GM13977 (cell line): Measurements from ENCODE around the gene HMX1.

Experiments used
- DNase-seq: peaks from one replicate; pipeline ENCODE4 v3.0.0; 2012; ENCODE audit warnings: low spot score
- CTCF ChIP-seq: IDR thresholded peaks from 2 replicates; pipeline ENCODE4 v1.5.1; 2012; ENCODE audit warnings: mild to moderate bottlenecking, control low read depth; ENCODE audit not compliant: insufficient read depth; ENCODE audit errors: extremely low read depth, missing control alignments
- in situ Hi-C: fragments of 300-500 bp; cut with MboI; formaldehyde crosslinking; loops from one replicate; pipeline ENCODE4 v1.12.0; 2022; ENCODE audit warnings: low sequenced_read_pairs, low pct_unique_long_range_greater_than_20kb, mixed read lengths, inconsistent platforms; ENCODE audit not compliant: unreplicated experiment

HMX1 gene

GRCh38 chr4:8869002-8869897 is 2.4 kb downstream of the HMX1 start:
- DNase-seq, result no peak
- in situ Hi-C loops, result no loop called here
- no peak for TF ChIP-seq CTCF

GRCh38 chr4:8868321-8869001 is 3.2 kb downstream of the HMX1 start:
- DNase-seq, result no peak
- in situ Hi-C loops, result no loop called here
- no peak for TF ChIP-seq CTCF

- no peak for DNase-seq
- in situ Hi-C loops, result no loop called here
- no peak for TF ChIP-seq CTCF
Measured at GRCh38 chr4:8867624-8868320, 3.9 kb downstream of the HMX1 start.

- in situ Hi-C loops, result no loop called here
- TF ChIP-seq CTCF, result no peak
- DNase-seq, result no peak
Measured at GRCh38 chr4:8866828-8867623, 4.6 kb downstream of the HMX1 start.

- no peak for DNase-seq
- in situ Hi-C loops, result no loop called here
- TF ChIP-seq CTCF, result no peak
Measured at GRCh38 chr4:8866421-8866820, 5.2 kb downstream of the HMX1 start.
